HG03108 (cell line): ENCODE data around the gene PLPPR2.
"Not testable (repeated sequence)": the region's sequence is repeated elsewhere in the genome, so short reads cannot be mapped to it uniquely, and the experiment has no call there.

Source experiments
- ATAC-seq: cut with Tn5 transposase; IDR thresholded peaks from one replicate; pipeline ENCODE4 v1.9.1; 2021; ENCODE audit warnings: moderate library complexity; ENCODE audit not compliant: unreplicated experiment

PLPPR2 gene

DNA sequence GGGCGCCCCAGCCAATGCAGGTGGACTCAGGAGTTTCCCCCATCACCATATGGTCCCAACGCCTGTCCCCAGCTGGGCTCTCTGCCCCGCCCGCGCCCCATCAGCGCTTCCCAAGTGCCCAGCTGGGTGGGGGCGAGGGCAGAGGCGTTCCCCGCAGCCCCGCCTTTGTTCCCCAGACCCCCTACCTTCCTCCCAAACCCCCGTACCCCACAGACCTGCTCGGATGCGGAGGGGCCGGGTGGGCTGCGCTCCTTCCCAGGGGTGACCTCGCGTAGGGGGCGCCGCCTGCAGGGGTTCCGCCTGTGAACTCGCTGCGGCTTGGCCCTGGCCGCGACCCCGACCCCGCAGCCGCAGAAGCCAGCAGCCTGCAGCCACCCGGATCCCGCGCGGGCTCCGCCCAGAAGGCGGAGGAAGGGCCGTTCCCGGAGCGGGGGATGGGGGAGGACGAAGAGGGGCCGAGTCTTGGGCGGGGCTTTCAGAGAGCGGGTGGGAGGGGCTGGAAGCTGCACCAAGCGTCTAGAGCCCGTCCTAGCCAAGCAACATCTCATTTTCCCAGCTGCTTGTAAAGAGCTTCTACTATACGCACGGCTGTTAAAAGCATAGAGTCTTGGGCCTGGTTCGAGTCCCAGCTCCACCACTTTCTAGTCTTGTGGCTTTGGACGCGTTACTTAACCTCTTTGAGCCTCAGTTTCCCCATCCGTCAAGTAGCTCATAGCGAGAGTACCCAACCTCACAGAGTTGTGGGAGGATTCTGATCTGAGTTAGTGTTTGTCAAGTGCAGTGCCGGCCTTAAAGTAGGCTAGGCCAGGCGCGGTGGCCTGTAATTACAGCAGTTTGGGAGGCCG is 15.8 kb upstream of the PLPPR2 start, which contains the start of gene RAB3D:
Gene RAB3D, minus strand, starts transcription at position 404 of the 845 bp plus-strand sequence. CDS start 2,258 bp downstream, outside the sequence.
- peak; percentile 72 for ATAC-seq

DNA sequence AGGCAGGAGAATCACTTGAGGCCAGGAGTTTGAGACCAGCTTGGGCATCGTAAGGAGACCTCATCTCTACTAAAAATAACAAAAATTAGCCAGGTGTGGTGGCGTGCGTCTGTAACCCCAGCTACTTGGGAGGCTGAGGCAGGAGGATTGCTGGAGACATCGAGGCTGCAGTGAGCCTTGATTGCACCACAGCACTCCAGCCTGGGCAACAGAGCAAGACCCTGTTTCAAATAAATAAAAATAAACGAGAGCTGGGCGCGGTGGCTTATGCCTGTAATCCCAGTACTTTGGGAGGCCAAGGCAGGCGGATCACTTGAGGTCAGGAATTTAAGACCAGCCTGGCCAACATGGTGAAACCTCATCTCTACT is 15.1 kb upstream of the PLPPR2 start:
- not testable (repeated sequence) for ATAC-seq

DNA sequence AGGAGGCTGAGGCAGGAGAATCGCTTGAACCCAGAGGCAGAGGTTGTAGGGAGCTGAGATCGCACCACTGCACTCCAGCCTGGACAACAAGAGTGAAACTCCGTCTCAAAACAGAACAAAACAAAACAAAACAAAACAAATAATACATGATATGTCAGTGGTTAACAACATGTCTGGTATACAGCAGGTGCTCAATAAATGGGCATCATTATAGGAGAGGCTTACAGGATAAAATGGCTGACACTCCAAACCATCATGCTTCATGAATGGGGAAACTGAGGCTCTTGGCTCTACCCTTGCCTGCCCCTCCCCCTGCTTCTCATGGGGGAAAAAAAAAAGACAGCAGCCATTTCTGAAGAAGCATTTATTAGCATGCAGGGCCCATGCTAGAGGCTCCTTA is 12.8 kb upstream of the PLPPR2 start:
- no peak for ATAC-seq

DNA sequence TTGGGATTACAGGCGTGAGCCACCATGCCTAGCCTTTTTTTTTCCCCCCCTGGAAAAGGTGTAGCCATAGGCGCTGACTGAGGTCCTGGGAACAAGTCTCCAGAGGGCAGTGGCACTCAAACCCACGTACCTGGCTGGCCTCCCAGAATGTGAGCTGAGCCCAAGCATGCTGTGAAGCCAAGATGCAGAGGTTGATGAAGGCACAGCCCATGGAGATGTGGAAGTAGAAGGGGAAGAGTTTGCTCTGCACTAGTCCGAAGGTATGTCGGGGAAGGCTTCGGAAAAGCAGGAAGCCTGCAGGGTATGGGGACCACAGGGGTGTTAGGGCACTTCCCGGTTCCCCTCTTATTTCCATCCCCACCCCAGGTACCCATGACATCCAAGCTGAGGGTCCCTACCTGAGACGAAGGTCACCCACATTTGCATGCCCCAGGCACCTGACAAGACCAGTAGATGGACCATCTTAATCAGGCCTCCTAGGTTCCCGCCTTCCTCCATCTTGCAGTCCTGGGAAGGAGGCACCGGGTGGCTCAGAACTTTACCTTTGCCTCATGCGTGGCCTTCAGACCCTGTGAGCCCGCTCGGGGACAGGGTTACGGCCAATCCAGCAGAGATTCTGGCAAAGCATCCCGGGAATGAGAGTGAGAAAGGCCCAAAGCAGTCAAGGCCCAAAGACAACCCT is 10.0 kb upstream of the PLPPR2 start:
- no peak for ATAC-seq

DNA sequence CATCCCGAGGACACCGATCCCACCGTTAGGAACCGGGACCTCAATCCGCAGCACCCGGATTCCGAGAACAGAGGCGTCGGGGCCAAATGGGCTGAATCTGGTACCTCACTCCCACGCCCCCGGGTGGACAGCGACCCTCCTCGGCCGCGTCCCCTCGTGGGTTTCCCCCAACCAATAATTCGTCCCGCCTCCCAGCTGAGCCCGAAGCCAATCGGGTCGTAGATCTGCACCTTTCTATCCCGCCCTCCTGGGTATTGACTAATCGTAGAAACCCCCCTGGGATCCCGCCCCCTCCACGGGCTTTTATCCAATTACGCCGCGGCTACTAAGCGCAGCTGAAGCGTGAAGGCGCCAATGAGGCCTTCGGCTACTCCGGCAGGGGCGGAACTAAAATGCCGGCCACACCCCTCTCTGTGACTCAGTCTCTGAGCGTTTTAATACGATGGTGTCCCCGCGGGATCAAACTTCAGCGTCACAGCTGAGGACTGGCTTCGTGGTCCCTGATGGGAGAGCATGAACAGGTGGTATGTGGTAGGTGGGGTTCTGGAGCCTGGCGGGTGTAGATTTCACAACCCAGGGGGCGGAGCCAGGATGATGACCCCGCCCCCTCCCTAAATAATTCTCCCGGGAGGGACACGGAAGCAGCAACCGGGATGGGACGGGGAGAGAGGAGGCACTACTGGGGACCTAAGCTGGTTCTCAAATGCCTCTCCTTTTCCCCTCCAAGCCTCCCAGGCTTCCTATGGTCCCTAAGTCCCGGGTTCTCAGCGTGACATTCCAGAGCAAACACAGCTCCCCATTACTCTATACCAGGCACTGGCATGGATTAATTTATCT is 8.9 kb upstream of the PLPPR2 start, which contains the start of the genes CCDC159 and TMEM205:
Gene CCDC159, plus strand, starts transcription at position 416 of the 837 bp plus-strand sequence. Its CDS starts 88 bp downstream, at position 504.
Gene TMEM205, minus strand, starts transcription at position 165 of the 837 bp plus-strand sequence. CDS start 649 bp downstream, outside the sequence.
- ATAC-seq = peak; percentile 88

DNA sequence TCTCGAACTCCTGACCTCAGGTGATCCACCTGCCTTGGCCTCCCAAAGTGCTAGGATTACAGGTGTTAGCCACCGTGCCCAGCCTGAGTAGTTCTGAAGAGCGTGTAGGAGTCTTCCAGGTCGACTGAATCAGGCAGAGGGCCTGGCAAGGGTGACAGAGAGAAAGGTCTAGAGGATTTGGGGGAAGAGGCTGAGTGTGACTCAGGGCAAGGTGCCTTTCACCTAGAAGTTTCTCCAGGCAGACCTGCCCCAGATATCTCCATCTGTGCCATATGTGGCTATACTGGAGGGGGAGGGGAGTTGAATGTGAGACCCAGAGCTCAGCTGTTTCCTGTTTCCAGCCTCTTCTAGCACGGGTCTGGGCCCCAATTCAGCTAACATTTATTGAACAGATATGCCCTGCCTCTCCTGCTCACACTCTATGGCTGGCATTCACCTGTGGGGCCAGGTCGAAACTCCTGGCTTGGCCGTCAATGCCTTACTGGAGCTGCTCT is 7.6 kb upstream of the PLPPR2 start:
- ATAC-seq = no peak

DNA sequence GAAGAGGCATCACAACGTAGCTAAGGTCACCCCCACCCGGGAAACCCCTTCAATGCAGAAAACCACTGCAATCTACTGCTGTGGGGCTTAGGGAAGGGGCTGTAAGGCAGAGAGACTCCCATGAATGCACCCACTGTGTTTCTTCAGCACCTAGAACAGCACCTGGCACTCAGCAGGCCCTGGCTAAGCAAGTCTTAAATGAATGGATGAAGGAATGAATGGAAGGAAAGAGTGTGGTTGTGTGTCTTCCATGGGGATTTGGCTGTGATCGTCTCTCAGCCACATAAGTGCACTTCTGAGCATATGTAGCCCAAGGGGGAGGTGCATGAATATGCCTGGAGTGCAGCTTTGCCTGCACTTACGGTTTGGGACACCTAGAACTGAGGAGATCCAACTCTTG is 6.1 kb upstream of the PLPPR2 start:
- ATAC-seq = no peak

DNA sequence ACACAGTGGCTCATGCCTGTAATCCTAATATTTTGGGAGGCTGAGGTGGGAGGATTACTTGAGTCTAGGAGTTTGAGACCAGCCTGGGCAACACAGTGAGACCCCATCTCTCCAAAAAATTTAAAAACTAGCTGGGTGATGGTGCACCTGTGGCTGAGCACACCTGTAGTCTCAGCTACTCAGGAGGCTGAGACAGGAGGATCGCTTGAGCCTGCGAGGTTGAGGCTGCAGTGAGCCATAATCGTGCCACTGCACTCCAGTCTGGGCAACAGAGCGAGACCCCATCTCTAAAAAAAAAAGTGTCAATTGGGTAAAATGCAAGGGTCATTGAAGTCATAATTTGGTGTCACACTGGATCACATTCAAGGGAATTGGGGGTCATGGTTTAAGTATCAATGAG is 1.1 kb upstream of the PLPPR2 start:
- ATAC-seq = not testable (repeated sequence)

DNA sequence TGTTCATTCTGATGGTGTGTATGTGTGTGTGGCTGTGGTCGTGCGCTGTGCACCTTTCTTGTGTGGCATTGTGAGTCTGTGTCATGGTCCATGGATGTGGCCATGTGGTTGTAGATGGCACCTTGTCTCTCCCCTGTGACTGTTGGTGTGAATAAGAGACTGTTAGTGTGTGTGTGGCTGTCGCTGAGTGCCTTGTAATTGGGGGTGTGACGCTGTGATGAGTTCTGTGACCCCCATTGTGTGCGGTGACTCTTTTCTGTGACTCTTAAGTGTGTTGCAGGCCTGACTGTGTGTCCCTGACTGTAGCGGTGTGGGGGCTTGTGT is 804 bp downstream of the PLPPR2 start:
- no peak for ATAC-seq

DNA sequence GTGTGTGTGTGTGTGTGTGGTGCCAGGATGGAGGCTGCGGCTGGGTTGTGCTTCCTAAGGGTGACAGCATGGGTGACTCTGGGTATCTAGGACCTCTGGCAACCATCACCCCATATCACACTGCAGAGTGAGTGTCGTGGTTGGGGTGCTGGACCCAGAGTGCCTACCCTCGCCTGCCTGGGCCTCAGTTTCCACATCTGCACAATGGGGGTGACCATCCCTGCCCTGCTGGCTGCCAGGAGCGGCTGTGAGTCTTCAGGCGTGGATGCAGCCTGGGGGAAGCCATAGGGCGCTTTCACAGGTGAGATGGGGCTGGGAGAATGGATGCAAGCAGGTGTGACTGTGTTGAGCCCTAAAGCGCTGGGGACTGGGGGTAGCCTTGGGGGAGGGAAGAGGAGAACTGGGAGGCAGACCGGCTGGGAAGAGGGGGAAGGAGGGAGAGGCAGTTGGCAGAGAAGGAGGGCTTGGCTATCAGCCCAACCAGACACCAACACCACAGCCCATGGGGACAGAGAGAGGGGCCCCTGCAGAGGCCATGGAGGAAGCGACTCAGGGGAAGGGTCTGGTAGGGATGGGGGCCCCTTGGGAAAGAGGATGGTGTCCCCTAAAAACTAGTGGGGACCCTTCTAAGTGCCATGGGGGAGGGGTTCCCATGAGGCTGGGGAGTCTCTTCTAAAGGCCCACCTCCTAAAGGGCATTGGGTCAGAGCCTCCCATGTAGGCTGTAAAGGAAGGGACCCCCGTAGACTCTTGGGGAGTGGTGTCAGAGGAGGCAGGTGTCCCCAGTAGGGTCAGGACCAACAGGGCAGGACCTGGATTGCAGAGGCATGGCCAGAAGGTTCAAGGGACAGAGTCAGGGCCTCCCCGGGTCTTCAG is 1.7 kb downstream of the PLPPR2 start:
- no peak for ATAC-seq

DNA sequence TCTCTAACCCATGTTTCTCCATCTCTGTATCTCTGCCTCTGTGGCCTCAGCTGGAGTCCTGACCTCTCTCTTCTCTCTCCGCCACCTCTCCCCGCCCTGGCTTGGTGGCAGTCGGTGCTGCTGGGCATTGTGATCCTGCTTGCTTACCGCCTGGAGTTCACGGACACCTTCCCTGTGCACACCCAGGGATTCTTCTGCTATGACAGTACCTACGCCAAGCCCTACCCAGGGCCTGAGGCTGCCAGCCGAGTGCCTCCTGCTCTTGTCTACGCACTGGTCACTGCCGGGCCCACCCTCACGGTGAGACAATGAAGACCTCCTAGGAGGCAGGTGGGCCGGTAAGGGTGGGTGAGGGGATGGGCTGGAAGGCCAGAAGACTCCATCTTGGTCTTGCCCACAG is 4.2 kb downstream of the PLPPR2 start:
- ATAC-seq = no peak

DNA sequence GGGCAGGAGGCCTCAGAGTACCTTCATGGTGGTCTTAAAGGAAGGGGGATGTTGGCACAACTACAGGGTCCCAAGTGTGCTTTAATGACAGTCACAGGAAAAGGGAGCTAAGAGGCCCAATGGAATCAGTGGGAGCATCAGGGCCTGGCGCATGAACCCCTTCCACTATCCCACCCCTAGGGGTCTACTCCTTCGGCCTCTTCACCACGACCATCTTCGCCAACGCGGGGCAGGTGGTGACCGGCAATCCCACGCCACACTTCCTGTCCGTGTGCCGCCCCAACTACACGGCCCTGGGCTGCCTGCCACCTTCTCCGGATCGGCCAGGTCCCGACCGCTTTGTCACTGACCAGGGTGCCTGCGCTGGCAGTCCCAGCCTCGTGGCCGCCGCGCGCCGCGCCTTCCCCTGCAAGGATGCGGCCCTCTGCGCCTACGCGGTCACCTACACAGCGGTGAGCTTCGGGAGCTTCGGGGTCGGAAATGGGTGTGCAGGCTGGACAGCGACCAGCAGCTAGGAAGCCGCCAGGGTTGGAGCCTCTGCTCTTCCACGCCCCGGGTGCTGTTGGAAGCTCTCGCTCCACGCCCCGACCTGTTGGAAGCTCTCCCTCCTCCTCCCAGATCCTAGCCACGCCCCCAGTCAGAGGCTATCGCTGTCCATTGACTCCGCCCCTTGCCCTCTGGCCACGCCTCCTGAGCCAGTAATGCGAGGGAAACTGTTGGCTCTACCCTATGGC is 6.0 kb downstream of the PLPPR2 start:
- no peak for ATAC-seq

DNA sequence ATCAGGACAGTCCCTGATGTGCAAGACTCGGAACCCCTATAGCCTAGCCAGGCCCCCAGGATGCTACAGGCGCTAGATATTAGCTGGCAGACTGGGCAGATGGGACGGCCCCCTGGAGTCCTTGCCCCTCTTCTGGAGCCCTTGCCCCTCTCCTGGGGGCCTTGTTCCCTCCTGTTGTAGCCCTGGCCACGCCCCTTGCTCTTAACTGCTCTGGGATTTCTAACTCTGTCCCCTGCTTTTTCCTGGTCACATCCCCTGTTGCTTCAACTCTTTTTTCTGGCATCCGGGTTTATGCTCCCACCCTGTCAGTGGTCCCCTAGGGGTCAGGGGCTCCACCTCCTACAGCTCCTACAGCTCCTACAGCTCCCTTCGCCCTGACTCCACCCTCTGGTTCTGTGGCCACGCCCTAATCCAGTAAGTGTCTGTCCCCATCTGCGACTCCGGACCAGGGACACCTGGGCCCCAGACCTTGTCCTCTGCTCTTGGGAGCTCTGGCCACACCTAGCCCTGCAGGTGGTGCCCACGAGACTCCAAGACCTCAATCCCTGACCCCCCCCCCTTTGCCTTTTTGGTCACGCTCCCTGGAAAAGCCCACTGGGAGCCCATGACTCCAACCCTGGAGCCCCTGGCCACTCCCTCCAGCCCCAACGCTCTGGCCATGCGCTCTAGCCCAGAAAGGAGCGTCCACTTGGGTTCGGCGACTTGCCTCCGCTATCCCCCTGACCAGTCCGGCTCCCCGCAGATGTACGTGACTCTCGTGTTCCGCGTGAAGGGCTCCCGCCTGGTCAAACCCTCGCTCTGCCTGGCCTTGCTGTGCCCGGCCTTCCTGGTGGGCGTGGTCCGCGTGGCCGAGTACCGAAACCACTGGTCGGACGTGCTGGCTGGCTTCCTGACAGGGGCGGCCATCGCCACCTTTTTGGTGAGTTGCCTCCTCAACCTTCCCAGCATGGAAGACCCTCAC is 6.8 kb downstream of the PLPPR2 start:
- no peak for ATAC-seq

DNA sequence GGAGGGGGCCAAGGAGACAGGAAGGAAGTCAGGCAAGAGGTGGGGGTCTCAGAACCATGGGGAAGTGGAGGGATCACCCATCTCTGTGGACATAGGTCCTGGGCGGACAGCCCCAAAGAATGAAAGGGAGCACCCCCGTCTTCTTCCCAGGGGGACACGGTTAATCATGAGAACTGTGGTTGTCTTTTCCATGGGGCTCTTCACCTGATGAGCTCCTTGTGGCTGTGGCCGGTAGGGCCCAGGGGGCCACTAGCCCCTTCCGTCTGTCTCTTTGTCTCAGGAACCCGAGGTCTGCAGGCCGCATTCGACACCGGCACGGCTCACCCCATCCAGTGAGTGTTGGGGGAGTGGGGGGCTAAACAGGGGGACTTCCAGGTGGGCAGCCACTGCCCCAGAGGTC is 8.6 kb downstream of the PLPPR2 start:
- ATAC-seq = no peak

DNA sequence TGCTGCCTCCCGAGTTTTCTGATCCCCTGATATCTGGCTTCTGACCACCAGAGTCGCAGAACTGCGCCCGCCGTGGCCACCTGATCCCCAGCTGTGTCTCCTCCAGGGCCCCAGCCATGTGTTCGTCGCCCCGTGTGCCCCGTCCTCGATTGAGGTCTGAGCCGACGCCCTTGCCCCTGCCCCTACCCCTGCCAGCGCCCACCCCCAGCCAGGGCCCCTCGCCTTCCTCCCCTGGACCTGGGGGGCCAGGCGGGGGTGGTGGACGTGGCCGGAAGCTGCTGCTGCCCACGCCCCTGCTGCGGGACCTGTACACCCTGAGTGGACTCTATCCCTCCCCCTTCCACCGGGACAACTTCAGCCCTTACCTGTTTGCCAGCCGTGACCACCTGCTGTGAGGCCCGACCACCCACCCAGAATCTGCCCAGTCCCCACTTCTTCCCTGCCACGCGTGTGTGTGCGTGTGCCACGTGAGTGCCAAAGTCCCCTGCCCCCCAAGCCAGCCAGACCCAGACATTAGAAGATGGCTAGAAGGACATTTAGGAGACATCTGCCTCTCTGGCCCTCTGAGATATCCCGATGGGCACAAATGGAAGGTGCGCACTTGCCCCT is 9.2 kb downstream of the PLPPR2 start:
- no peak for ATAC-seq

DNA sequence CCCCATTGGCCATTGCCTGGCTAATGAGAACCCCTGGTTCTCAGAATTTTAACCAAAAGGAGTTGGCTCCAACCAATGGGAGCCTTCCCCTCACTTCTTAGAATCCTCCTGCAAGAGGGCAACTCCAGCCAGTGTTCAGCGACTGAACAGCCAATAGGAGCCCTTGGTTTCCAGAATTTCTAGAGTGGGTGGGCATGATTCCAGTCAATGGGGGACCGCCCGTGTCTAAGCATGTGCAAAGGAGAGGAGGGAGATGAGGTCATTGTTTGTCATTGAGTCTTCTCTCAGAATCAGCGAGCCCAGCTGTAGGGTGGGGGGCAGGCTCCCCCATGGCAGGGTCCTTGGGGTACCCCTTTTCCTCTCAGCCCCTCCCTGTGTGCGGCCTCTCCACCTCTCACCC is 9.7 kb downstream of the PLPPR2 start:
- no peak for ATAC-seq

DNA sequence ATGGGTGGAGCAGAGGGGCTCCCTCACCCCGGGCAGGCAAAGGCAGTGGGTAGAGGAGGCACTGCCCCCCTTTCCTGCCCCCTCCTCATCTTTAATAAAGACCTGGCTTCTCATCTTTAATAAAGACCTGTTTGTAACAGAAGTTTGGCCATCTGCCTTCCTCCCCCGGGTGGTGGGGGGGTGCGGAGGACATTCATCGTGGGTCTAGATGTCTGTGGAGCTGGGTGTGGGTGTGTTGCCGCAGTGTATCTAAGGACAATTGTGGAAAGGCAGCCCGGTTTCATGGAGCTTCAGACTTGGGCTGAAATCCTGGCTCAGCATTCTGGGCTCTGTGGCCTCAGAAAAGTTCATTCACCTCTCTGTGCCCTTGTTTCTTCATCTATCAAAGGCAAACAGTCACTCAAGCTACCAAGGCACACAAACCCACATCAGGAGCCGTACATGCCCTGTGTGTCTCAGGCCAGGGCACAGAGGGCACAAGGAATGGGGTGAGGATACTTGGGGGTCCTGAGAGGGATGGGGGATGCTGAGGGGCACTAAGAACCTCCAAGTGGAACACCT is 10.4 kb downstream of the PLPPR2 start:
- ATAC-seq = no peak

DNA sequence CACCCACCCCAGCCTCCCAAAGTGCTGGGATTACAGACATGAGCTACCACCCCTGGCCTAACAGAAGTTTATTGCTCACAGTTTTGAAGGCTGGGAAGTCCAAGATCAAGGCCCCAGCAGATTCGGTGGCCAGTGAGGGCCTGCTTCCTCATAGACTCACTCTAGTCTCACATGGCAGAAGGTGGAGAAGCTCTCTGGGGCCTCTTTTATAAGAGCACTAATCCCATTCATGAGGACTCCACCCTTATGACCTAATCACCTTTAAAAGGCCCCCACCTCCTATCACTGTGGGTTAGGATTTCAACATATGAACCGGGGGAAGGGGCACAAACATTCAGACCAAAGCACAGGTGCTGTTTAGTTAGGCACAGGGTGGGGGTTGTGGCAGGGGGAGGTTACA is 12.3 kb downstream of the PLPPR2 start:
- no peak for ATAC-seq
